ENCODE measurements around the gene DOCK9. TPM values are rescaled to one million over a fixed set of nuclear protein-coding genes. Genes with fewer than 3 reads are reported as not detected.

Gene DOCK9
- total RNA-seq, 4 donors from 2014 or later: 94.7 to 240 (median 150) TPM

GRCh38 chr13:98927951-98928927 is 49.6 kb downstream of the DOCK9 start:
- DNase-seq: no peak
- H3K27me3 ChIP-seq: no peaks in the 10 kb centered on the region
- TF ChIP-seq POLR2A (IDR thresholded peaks at IDR 0.05): no peak
- TF ChIP-seq CTCF (IDR thresholded peaks at IDR 0.05): no peak
- 69 to 77% methylated on average over 2 of the region's 2 CpGs for WGBS, 2 donors
- no peaks in the 10 kb centered on the region for H3K9me3 ChIP-seq
- H3K4me1 ChIP-seq: peaks cover 0 to 12% (median 0%) of the 10 kb centered on the region in 3 donors
- peaks cover 0 to 14% (median 0%) of the 10 kb centered on the region in 3 donors for H3K36me3 ChIP-seq
- peak overlapping the region in 3 of 4 donors; percentile 53 to 64 (median 54) for H3K27ac ChIP-seq
- no peak overlapping the region for H3K4me3 ChIP-seq
- intact Hi-C loops (cut with DNase I): no loop called here

GRCh38 chr13:98925949-98926348 is 51.9 kb downstream of the DOCK9 start:
- WGBS, 2 donors: 79 to 96% methylated on average over 4 of the region's 4 CpGs
- Histone ChIP-seq H3K9me3 (no peaks in the 10 kb centered on the region), H3K4me1 (peaks cover 0 to 22% (median 0%) of the 10 kb centered on the region in 3 donors), H3K27me3 (no peaks in the 10 kb centered on the region), H3K27ac (no peak overlapping the region), H3K36me3 (peaks cover 0 to 34% (median 0%) of the 10 kb centered on the region in 3 donors), H3K4me3 (no peak overlapping the region)
- intact Hi-C loops (cut with DNase I): no loop called here
- no peak for DNase-seq
- TF ChIP-seq POLR2A (IDR thresholded peaks at IDR 0.05): no peak
- no peak for TF ChIP-seq CTCF (IDR thresholded peaks at IDR 0.05)

- Histone ChIP-seq H3K27me3 (no peaks in the 10 kb centered on the region), H3K9me3 (no peaks in the 10 kb centered on the region), H3K27ac (peak overlapping the region in 3 of 4 donors; percentile 17 to 49 (median 32)), H3K36me3 (peaks cover 0 to 46% (median 0%) of the 10 kb centered on the region in 3 donors), H3K4me1 (peaks cover 0 to 23% (median 0%) of the 10 kb centered on the region in 3 donors), H3K4me3 (no peak overlapping the region)
- intact Hi-C loops (cut with DNase I): no loop called here
- DNase-seq: no peak
- TF ChIP-seq POLR2A (IDR thresholded peaks at IDR 0.05) (no peak), CTCF (IDR thresholded peaks at IDR 0.05) (no peak)
- WGBS, 2 donors: 70 to 81% methylated on average over 11 of the region's 11 CpGs
Measured at GRCh38 chr13:98923641-98924397, 54.0 kb downstream of the DOCK9 start.

- intact Hi-C loops (cut with DNase I): no loop called here
- Histone ChIP-seq H3K36me3 (peaks cover 0 to 58% (median 0%) of the 10 kb centered on the region in 3 donors), H3K4me3 (no peak overlapping the region), H3K9me3 (no peaks in the 10 kb centered on the region), H3K27ac (no peak overlapping the region), H3K4me1 (peaks cover 0 to 26% (median 0%) of the 10 kb centered on the region in 3 donors), H3K27me3 (no peaks in the 10 kb centered on the region)
- DNase-seq: no peak
- TF ChIP-seq CTCF (IDR thresholded peaks at IDR 0.05): no peak
- TF ChIP-seq POLR2A (IDR thresholded peaks at IDR 0.05): no peak
- 94 to 95% methylated on average over 4 of the region's 4 CpGs for WGBS, 2 donors
Measured at GRCh38 chr13:98922306-98922705, 55.6 kb downstream of the DOCK9 start.

All from esophagus squamous epithelium (tissue), 5 donors.